Activated naive CD4-positive, alpha-beta T cell treated with anti-CD3 and anti-CD28 coated beads, Interleukin-2, amount 50 U/mL, for 72 hours (primary cell): ENCODE results near the gene IER3. TPM values are rescaled to one million over a fixed set of nuclear protein-coding genes. Genes with fewer than 3 reads are reported as not detected.
A peak's percentile ranks its signal among the peaks of the same experiment; 100 is the strongest.

Source experiments
- ATAC-seq, 2 donors: fragments of 150-1000 bp; cut with Tn5 transposase; 2 replicates each; pipeline ENCODE4 v1.10.0; 2021; ENCODE audit warnings: mild to moderate bottlenecking in 2 of 2, moderate library complexity in 2 of 2
- DNase-seq, 2 donors: peaks; one replicate each; pipeline ENCODE4 v3.0.0; 2021 to 2022; ENCODE audit warnings: low spot score in 2 of 2
- H3K27ac Mint-ChIP-seq, 2 donors: one replicate each; pipeline ENCODE4 v1.8.0; 2022; ENCODE audit warnings: mild to moderate bottlenecking in 2 of 2, mixed read lengths in 2 of 2
- H3K36me3 Mint-ChIP-seq, 2 donors: one replicate each; pipeline ENCODE4 v1.8.0; 2022; ENCODE audit warnings: mixed read lengths in 2 of 2
- H3K9me3 Mint-ChIP-seq, 2 donors: one replicate each; pipeline ENCODE4 v1.8.0; 2022; ENCODE audit warnings: mixed read lengths in 2 of 2
- total RNA-seq, 2 donors: library from RNA; stranded (reverse); gene quantifications; one replicate each; pipeline ENCODE4 v1.2.3, GENCODE V29; 2022

The IER3 gene
- total RNA-seq, 2 donors from 2014 or later: 70.0 to 279 TPM

DNA sequence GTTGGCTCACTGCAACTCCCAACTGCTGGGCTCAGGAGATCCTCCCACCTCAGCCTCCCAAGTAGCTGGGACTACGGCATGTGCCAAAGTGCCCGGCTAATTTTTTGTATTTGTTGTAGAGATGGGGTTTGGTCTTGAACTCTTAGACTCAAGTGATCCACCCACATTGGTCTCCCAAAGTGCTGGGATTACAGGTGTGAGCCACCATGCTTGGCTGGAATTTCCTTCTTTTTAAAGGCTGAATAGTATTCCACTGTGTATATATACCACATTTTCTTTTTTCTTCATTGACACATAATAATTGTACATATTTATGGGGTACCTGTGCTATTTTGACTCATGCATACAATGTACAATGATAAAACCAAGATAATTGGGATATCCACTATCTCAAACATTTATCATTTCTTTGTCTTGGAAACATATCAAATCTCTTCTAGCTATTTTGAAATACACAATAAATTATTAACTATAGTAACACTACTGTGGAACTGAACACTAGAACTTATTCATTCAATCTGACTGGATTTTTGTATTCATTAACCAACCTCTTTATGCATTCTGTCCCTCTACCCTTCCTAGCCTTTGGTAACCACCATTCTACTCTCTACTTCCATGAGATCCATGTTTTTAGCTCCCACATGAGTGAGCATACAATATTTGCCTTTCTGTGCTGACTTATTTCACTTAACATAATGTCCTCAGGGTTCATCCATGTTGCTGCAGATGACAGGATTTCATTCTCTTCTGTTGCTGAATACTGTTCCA is 35.1 kb downstream of the IER3 start:
- H3K27ac Mint-ChIP-seq: no peak overlapping the region
- ATAC-seq (no peak), DNase-seq (no peak)
- H3K9me3 Mint-ChIP-seq: no peaks in the 10 kb centered on the region
- H3K36me3 Mint-ChIP-seq: peaks cover 36 to 44% of the 10 kb centered on the region in 2 donors

GRCh38 chr6:30707281-30707850 is 37.0 kb downstream of the IER3 start:
- H3K36me3 Mint-ChIP-seq: peaks cover 30 to 45% of the 10 kb centered on the region in 2 donors
- H3K27ac Mint-ChIP-seq: peak overlapping the region in 1 of 2 donors; percentile 11
- no peaks in the 10 kb centered on the region for H3K9me3 Mint-ChIP-seq
- no peak for ATAC-seq
- DNase-seq: no peak

- ATAC-seq: no peak
- Mint-ChIP-seq H3K36me3 (peaks cover 16 to 32% of the 10 kb centered on the region in 2 donors), H3K27ac (peak overlapping the region in 1 of 2 donors; percentile 7)
Observed at GRCh38 chr6:30705620-30706019, 38.7 kb downstream of the IER3 start.

DNA sequence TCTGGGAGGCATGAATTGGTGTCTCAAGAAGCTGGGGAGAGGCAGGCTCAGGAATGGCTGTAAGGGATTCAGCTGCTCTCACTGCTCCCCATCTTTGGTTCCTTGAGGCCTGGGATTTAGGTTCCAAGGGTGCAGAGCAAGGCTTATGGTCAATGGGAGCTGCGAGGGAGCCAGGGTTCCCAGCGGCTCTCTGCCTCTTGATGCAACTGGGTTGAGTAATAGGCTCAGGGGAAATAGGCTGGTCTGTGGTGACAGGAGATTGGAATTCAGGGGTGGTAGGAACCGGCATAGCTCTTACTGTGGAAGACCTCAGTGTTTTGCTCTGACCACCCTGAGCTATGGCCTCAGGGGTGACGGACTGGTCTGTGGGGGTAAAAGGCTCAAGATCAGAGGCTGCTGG is 40.5 kb downstream of the IER3 start:
- DNase-seq: no peak
- Mint-ChIP-seq H3K36me3 (peaks cover 14 to 30% of the 10 kb centered on the region in 2 donors), H3K27ac (peak overlapping the region; percentile 39 to 48), H3K9me3 (no peaks in the 10 kb centered on the region)
- no peak for ATAC-seq

More at GRCh38 chr6:30705620-30706019, 38.7 kb downstream of the IER3 start:
- H3K9me3 Mint-ChIP-seq: no peaks in the 10 kb centered on the region
- no peak for DNase-seq

- no peak for ATAC-seq
Observed at GRCh38 chr6:30703011-30703410, 41.3 kb downstream of the IER3 start.

GRCh38 chr6:30700340-30700739 is 44.0 kb downstream of the IER3 start:
- DNase-seq (no peak), ATAC-seq (no peak)
- Mint-ChIP-seq H3K9me3 (no peaks in the 10 kb centered on the region), H3K36me3 (peaks cover 9 to 22% of the 10 kb centered on the region in 2 donors), H3K27ac (no peak overlapping the region)

More at GRCh38 chr6:30703011-30703410, 41.3 kb downstream of the IER3 start:
- no peak for DNase-seq
- peaks cover 12 to 27% of the 10 kb centered on the region in 2 donors for H3K36me3 Mint-ChIP-seq
- H3K27ac Mint-ChIP-seq: peak overlapping the region in 1 of 2 donors; percentile 65
- no peaks in the 10 kb centered on the region for H3K9me3 Mint-ChIP-seq

DNA sequence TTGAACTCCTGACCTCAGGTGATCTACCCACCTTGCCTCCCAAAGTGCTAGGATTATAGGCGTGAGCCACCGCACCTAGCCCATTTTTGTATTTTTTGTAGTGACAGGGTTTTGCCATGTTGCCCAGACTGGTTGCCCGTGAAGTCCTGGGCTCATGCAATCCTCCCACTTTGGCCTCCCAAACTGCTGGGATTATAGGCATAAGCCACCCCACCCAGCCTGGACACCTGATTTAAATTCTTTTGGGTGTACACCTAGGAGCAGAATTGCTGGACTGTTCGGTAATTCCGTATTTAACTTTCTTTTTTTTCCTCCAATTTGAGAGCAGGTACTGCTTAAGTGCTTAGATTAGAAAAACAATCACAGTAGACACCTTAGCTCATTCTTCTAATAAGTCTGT is 47.9 kb downstream of the IER3 start:
- no peak overlapping the region for H3K27ac Mint-ChIP-seq
- ATAC-seq (no peak), DNase-seq (no peak)
- H3K9me3 Mint-ChIP-seq: no peaks in the 10 kb centered on the region
- no peaks in the 10 kb centered on the region for H3K36me3 Mint-ChIP-seq

Other genes with a start within 250 kb of the IER3 start
- 100 to 1,000 TPM; 107 to 139 TPM for gene GNL1, start 188.1 kb downstream of the IER3 start, total RNA-seq
- 10 to 100 TPM; 19.8 to 27.4 TPM for gene PRR3, start 187.3 kb downstream of the IER3 start, total RNA-seq
- gene ABCF1, start 173.1 kb downstream of the IER3 start, total RNA-seq: 10 to 100 TPM; 84.7 to 91.3 TPM
- 10 to 100 TPM; 92.1 to 96.8 TPM for gene PPP1R10, start 127.3 kb downstream of the IER3 start, total RNA-seq
- 100 to 1,000 TPM in 1 of 2 donors, 10 to 100 TPM in 1; 99.8 to 100 TPM for gene MRPS18B, start 126.7 kb downstream of the IER3 start, total RNA-seq
- gene ATAT1, start 117.7 kb downstream of the IER3 start, total RNA-seq: 10 to 100 TPM; 14.5 to 15.1 TPM
- gene C6orf136, start 97.4 kb downstream of the IER3 start, total RNA-seq: 10 to 100 TPM; 20.5 to 81.5 TPM
- 10 to 100 TPM; 31.7 to 37.5 TPM for gene DHX16, start 71.5 kb downstream of the IER3 start, total RNA-seq
- gene PPP1R18, start 57.9 kb downstream of the IER3 start, total RNA-seq: 100 to 1,000 TPM; 184 to 274 TPM
- gene NRM, start 53.6 kb downstream of the IER3 start, total RNA-seq: 10 to 100 TPM; 35.7 to 53.5 TPM
- 100 to 1,000 TPM in 1 of 2 donors, 10 to 100 TPM in 1; 84.2 to 127 TPM for gene MDC1, start 27.3 kb downstream of the IER3 start, total RNA-seq
- 1,000 to 10,000 TPM; 1,507 to 1,783 TPM for gene TUBB, start 24.2 kb downstream of the IER3 start, total RNA-seq
- gene FLOT1, start 1.9 kb downstream of the IER3 start, total RNA-seq: 100 to 1,000 TPM; 194 to 219 TPM
- gene DDR1, start 140.0 kb upstream of the IER3 start, total RNA-seq: 10 to 100 TPM; 15.2 to 20.7 TPM
- 10 to 100 TPM; 27.6 to 44.9 TPM for gene GTF2H4, start 163.7 kb upstream of the IER3 start, total RNA-seq
- 10 to 100 TPM; 55.1 to 55.7 TPM for gene VARS2, start 169.7 kb upstream of the IER3 start, total RNA-seq
- gene SFTA2, start 187.6 kb upstream of the IER3 start, total RNA-seq: not detected
- gene MUCL3, start 196.4 kb upstream of the IER3 start, total RNA-seq: not detected
- not detected for gene MUC21, start 239.2 kb upstream of the IER3 start, total RNA-seq